Ascending aorta (tissue), 2 donors: ENCODE results near the gene PDK2. TPM values are rescaled to one million over a fixed set of nuclear protein-coding genes. Genes with fewer than 3 reads are reported as not detected.

Source experiments
- DNase-seq, 2 donors: peaks; one replicate each; pipeline ENCODE4 v3.0.0-alpha.2; 2019; ENCODE audit warnings: low spot score in 2 of 2
- H3K27ac ChIP-seq, 2 donors: fragments of 200-600 bp; sonication (generic); one replicate each; pipeline ENCODE4 v1.5.1; 2016 to 2017; ENCODE audit warnings: mild to moderate bottlenecking in 1 of 2
- H3K27me3 ChIP-seq: fragments of 200-600 bp; sonication (generic); one replicate; pipeline ENCODE4 v1.5.1; 2017
- H3K36me3 ChIP-seq, 2 donors: fragments of 200-600 bp; sonication (generic); one replicate each; pipeline ENCODE4 v1.5.1; 2016
- H3K4me1 ChIP-seq, 2 donors: fragments of 200-600 bp; sonication (generic); one replicate each; pipeline ENCODE4 v1.5.1; 2016 to 2017; ENCODE audit warnings: mild to moderate bottlenecking in 1 of 2
- H3K4me3 ChIP-seq, 2 donors: fragments of 200-600 bp; sonication (generic); one replicate each; pipeline ENCODE4 v1.5.1; 2016 to 2017; ENCODE audit warnings: mild to moderate bottlenecking in 1 of 2
- H3K9me3 ChIP-seq, 2 donors: fragments of 200-600 bp; sonication (generic); one replicate each; pipeline ENCODE4 v1.5.1; 2016
- intact Hi-C: fragments of 100-400 bp; cut with DNase I; formaldehyde crosslinking; loops from one replicate; pipeline ENCODE4 v1.15.1; 2023
- total RNA-seq: library from RNA; depleted of rRNA; stranded (reverse); fragments of >200 nt; gene quantifications from one replicate; pipeline ENCODE4 v1.1.0, GENCODE V29; 2016
- TF ChIP-seq, protein P1 (sequence below), 3 experiments: fragments of 200-600 bp in 2 of 3; fragments of 450-650 bp in 1 of 3; sonication (generic) in 2 of 3; IDR thresholded peaks; one replicate each; pipeline ENCODE4 v1.5.1; 2016 to 2019; ENCODE audit warnings: antibody characterized with exemption in 3 of 3, mild to moderate bottlenecking in 1 of 3, moderate library complexity in 1 of 3

The PDK2 gene
- total RNA-seq, 1 donor from 2014 or later = 73.5 TPM

GRCh38 chr17:50135316-50136095 is 40.4 kb downstream of the PDK2 start:
- intact Hi-C loops = no loop called here
- no peak for DNase-seq
- no peak overlapping the region for H3K4me3 ChIP-seq
- TF ChIP-seq, protein P1, sequence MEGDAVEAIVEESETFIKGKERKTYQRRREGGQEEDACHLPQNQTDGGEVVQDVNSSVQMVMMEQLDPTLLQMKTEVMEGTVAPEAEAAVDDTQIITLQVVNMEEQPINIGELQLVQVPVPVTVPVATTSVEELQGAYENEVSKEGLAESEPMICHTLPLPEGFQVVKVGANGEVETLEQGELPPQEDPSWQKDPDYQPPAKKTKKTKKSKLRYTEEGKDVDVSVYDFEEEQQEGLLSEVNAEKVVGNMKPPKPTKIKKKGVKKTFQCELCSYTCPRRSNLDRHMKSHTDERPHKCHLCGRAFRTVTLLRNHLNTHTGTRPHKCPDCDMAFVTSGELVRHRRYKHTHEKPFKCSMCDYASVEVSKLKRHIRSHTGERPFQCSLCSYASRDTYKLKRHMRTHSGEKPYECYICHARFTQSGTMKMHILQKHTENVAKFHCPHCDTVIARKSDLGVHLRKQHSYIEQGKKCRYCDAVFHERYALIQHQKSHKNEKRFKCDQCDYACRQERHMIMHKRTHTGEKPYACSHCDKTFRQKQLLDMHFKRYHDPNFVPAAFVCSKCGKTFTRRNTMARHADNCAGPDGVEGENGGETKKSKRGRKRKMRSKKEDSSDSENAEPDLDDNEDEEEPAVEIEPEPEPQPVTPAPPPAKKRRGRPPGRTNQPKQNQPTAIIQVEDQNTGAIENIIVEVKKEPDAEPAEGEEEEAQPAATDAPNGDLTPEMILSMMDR (IDR thresholded peaks at IDR 0.05) = no peak
- no peaks in the 10 kb centered on the region for H3K9me3 ChIP-seq
- no peak overlapping the region for H3K27ac ChIP-seq
- H3K36me3 ChIP-seq = peaks cover 56 to 60% of the 10 kb centered on the region in 2 donors
- peaks cover 20 to 41% of the 10 kb centered on the region in 2 donors for H3K4me1 ChIP-seq
- no peaks in the 10 kb centered on the region for H3K27me3 ChIP-seq

DNA sequence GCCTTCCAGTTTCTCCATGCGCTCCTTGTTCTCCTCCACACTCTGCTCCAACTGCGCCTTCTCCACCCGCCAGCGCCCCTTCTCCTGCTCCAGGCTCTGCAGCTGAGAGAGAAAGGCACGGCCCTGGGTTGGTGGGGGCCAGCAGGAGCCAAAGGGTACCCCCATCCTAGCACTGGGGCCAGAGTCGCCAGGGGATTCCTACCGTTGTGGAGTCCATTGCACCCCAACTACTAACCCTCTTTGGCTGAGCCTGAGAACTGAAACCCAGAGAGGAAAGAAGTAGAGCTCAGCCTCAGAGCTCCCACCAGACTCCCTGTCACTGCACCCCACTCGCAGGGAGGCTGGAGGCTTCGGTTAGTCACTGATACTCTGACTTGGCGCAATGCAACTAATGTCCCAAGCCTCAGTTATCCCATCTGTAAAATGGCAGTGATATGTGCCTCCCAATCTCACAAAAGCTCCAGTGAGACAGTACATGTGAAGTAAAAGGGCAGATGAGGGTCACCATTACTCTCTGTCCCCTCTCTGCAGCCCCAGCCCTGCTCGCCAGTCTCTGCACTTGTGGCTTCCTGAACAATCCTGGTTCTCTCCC is 41.0 kb downstream of the PDK2 start:
- no peak overlapping the region for H3K4me3 ChIP-seq
- no peaks in the 10 kb centered on the region for H3K27me3 ChIP-seq
- TF ChIP-seq, protein P1 (IDR thresholded peaks at IDR 0.05) = no peak
- H3K9me3 ChIP-seq = no peaks in the 10 kb centered on the region
- DNase-seq = no peak
- H3K36me3 ChIP-seq = peaks cover 63 to 66% of the 10 kb centered on the region in 2 donors
- no peak overlapping the region for H3K27ac ChIP-seq
- intact Hi-C loops = no loop called here
- peaks cover 14 to 34% of the 10 kb centered on the region in 2 donors for H3K4me1 ChIP-seq

DNA sequence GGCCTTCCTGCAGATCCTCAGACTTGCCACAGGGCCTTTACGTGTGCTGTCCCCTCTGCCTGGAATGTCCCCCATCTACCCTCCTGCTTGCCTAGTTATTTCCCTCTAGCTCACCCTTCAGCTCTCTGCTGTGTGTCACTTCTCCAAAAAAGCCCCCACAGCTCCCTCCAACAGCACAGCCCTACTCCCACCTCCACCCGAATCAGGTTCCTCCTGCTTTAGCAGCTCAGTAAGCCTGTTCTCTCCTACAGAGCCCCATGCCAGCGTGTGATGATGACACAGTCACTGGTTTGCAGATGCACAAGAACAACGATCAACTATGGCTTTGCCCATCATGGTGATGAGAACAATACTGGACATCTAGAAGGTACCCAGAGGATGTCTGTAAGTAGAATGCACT is 41.9 kb downstream of the PDK2 start:
- Histone ChIP-seq H3K4me3 (no peak overlapping the region), H3K36me3 (peaks cover 71 to 75% of the 10 kb centered on the region in 2 donors), H3K9me3 (no peaks in the 10 kb centered on the region), H3K27me3 (no peaks in the 10 kb centered on the region), H3K27ac (no peak overlapping the region), H3K4me1 (peaks cover 14 to 28% of the 10 kb centered on the region in 2 donors)
- TF ChIP-seq, protein P1 (IDR thresholded peaks at IDR 0.05) = no peak
- no peak for DNase-seq
- intact Hi-C loops = no loop called here

DNA sequence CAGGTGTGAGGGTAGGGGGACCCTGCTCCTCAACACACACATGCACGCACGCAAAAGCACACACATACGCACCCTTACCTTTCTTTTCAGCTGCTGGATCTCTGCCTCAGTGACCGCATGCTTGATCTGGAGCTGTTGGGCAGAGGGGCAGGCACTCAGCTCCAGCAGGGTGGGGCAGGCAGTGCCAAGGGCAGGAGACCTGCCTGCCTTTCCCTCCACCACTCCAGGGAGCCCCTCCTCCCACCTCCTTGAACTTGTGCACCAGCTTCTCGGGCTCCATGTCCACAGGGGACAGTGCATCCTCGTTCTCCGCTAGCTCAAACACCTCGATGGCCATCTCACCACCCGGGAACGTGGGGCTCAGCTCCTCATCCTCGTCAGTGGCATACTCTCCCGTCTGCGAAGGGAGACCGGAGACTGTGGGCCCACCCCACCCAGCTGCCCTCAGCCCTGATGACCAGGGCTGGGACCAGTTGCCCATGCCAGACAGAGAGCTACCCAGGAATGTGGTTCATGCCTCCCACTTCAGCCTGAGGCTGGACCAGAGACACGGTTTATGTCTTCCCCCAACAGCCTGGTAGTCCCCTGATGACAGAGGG is 44.1 kb downstream of the PDK2 start:
- intact Hi-C loops = no loop called here
- no peak for DNase-seq
- H3K9me3 ChIP-seq = no peaks in the 10 kb centered on the region
- H3K4me1 ChIP-seq = peaks cover 0 to 9% of the 10 kb centered on the region in 2 donors
- TF ChIP-seq, protein P1 (IDR thresholded peaks at IDR 0.05) = no peak
- peak overlapping the region in 1 of 2 donors; percentile 50 for H3K27ac ChIP-seq
- H3K27me3 ChIP-seq = no peaks in the 10 kb centered on the region
- H3K4me3 ChIP-seq = no peak overlapping the region
- H3K36me3 ChIP-seq = peaks cover 94 to 95% of the 10 kb centered on the region in 2 donors

DNA sequence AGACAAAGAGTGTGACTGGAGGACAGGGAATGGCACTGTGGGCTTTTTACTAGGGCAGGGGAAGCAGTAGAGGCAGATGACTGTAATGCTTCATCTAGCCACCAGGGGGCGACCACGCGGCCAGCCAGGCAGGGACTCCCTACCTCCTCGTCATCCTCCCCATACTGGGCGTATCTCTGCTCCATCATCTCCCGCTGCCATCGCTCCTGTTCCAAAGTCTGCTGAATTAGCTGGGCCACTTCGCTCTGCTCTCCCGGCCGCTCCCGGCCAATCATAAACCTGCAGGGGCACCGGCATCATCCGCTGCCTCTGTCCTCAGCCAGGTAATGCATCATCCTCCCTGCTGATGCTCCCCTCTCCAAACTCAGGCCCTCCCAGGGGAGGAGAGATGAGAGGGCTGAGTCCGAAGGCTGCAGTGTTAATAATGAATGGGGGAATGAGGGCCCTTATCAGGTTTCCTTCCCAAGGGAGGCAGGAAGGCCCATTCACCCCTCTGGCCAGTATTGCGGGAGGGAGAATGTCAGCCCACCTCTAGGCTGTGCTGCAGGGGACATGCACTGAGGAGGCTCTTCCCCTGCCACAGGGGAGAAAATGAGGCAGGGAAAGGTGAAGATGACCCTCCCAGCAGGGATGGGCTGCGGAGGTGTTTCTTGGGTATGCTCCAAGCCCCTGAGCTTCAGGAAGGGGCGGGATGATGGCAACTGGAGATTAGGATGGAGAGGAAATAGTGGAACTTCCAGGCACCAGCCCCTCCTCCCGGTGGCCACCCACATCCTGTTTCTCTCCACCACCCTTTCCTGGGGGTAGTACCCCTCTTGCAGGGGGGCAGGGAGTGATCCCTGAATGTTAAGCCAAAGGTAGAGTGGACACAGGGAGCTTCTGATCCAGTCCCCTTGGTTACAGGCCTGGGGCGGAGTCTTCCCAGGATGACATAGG is 45.1 kb downstream of the PDK2 start:
- Histone ChIP-seq H3K9me3 (no peaks in the 10 kb centered on the region), H3K4me1 (peaks cover 0 to 5% of the 10 kb centered on the region in 2 donors), H3K27me3 (no peaks in the 10 kb centered on the region), H3K27ac (peak overlapping the region; percentile 1 to 50), H3K4me3 (no peak overlapping the region), H3K36me3 (peaks cover 95% of the 10 kb centered on the region in 2 donors)
- TF ChIP-seq, protein P1 (IDR thresholded peaks at IDR 0.05) = peak; percentile 92 to 95 (median 93)
- intact Hi-C loops = loop anchor here (2.0 kb wide), 1 partner anchor 21 kb away; no protein-coding TSS in a partner anchor
- peak in 1 of 2 donors; percentile 90 for DNase-seq
